ENCODE measurements around the gene GYG1. TPM values are rescaled to one million over a fixed set of nuclear protein-coding genes. Genes with fewer than 3 reads are reported as not detected.

The GYG1 gene
- total RNA-seq, 1 donor from 2014 or later = 48.1 TPM

DNA sequence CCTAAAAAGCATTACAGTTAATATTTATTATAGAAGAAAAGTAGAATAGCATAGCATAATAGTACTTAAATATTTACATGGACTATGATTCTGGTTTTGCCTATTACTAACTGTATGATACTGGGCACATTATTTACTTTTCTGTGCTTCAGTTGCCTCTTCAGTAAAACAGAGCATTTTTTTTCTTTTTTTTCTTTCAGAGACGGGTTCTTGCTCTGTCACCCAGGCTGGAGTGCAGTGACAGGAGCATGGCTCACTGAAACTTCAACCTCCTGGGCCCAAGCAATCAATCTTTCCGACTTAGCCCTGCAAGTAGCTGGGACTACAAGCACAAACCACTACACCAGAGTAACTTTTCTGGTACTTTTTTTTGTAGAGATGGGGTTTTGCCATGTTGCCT, 47.0 kb downstream of the GYG1 start:
- TF ChIP-seq, protein P1, sequence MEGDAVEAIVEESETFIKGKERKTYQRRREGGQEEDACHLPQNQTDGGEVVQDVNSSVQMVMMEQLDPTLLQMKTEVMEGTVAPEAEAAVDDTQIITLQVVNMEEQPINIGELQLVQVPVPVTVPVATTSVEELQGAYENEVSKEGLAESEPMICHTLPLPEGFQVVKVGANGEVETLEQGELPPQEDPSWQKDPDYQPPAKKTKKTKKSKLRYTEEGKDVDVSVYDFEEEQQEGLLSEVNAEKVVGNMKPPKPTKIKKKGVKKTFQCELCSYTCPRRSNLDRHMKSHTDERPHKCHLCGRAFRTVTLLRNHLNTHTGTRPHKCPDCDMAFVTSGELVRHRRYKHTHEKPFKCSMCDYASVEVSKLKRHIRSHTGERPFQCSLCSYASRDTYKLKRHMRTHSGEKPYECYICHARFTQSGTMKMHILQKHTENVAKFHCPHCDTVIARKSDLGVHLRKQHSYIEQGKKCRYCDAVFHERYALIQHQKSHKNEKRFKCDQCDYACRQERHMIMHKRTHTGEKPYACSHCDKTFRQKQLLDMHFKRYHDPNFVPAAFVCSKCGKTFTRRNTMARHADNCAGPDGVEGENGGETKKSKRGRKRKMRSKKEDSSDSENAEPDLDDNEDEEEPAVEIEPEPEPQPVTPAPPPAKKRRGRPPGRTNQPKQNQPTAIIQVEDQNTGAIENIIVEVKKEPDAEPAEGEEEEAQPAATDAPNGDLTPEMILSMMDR (IDR thresholded peaks at IDR 0.05) = no peak
- Mint-ChIP-seq H3K27ac (ENCODE audit: unreplicated experiment) (no peak overlapping the region), H3K36me3 (ENCODE audit: low read depth) (peaks cover 13% of the 10 kb centered on the region), H3K27me3 (ENCODE audit: low read depth) (no peaks in the 10 kb centered on the region), H3K9me3 (ENCODE audit: low read depth) (no peaks in the 10 kb centered on the region), H3K4me3 (ENCODE audit: unreplicated experiment) (no peak overlapping the region), H3K4me1 (ENCODE audit: low read depth) (peaks cover 12% of the 10 kb centered on the region)
- no peak for DNase-seq (ENCODE audit: low spot score)

- H3K27me3 Mint-ChIP-seq (ENCODE audit: low read depth) = no peaks in the 10 kb centered on the region
- H3K36me3 Mint-ChIP-seq (ENCODE audit: low read depth) = peaks cover 29% of the 10 kb centered on the region
- H3K4me3 Mint-ChIP-seq (ENCODE audit: unreplicated experiment) = peak overlapping the region; percentile 28
- H3K27ac Mint-ChIP-seq (ENCODE audit: unreplicated experiment) = peak overlapping the region; percentile 94
- no peak for DNase-seq (ENCODE audit: low spot score)
- H3K9me3 Mint-ChIP-seq (ENCODE audit: low read depth) = no peaks in the 10 kb centered on the region
- H3K4me1 Mint-ChIP-seq (ENCODE audit: low read depth) = peaks cover 15% of the 10 kb centered on the region
- TF ChIP-seq, protein P1 (IDR thresholded peaks at IDR 0.05) = no peak
Observed at GRCh38 chr3:149042789-149043386, 51.5 kb downstream of the GYG1 start.

DNA sequence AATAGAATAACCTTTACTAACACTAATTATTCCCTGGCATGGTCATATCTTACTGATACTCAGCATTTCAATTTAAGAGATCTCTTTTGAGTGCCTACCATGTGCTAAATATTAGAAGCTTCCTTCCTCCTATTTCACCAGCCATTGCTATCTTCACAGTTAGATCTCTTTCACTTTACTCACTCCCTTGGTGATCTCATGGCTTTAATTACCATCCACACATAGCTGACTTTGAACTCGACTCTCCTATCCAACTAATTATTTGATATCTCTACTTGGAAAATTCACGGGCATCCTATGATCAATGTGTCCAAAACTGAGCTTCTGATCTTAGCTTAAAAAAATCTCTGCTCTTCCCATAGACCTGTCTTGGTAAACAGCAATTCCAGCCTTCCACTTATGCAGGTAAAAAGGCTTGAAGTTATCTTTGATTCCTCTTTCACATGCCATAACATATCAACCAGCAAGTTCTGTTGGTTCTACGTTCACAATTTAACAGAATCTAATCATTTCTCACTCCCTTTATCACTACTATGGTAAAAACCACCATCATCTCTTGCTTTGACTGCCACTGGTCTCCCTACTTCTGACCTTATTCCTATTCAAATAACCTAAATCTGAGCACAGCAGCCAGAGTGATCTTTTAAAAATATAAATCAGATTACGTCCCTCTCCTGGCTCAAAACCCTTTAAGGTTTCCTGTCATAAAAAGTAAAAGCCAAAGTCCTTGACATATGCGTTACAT, 53.2 kb downstream of the GYG1 start:
- H3K4me3 Mint-ChIP-seq (ENCODE audit: unreplicated experiment) = no peak overlapping the region
- TF ChIP-seq, protein P1 (IDR thresholded peaks at IDR 0.05) = no peak
- peaks cover 32% of the 10 kb centered on the region for H3K36me3 Mint-ChIP-seq (ENCODE audit: low read depth)
- H3K4me1 Mint-ChIP-seq (ENCODE audit: low read depth) = peaks cover 15% of the 10 kb centered on the region
- no peaks in the 10 kb centered on the region for H3K9me3 Mint-ChIP-seq (ENCODE audit: low read depth)
- DNase-seq (ENCODE audit: low spot score) = no peak
- H3K27ac Mint-ChIP-seq (ENCODE audit: unreplicated experiment) = no peak overlapping the region
- H3K27me3 Mint-ChIP-seq (ENCODE audit: low read depth) = no peaks in the 10 kb centered on the region

- Mint-ChIP-seq H3K9me3 (ENCODE audit: low read depth) (peaks cover 4% of the 10 kb centered on the region), H3K36me3 (ENCODE audit: low read depth) (peaks cover 49% of the 10 kb centered on the region), H3K4me3 (ENCODE audit: unreplicated experiment) (no peak overlapping the region), H3K27me3 (ENCODE audit: low read depth) (no peaks in the 10 kb centered on the region), H3K27ac (ENCODE audit: unreplicated experiment) (no peak overlapping the region), H3K4me1 (ENCODE audit: low read depth) (no peaks in the 10 kb centered on the region)
- TF ChIP-seq, protein P1 (IDR thresholded peaks at IDR 0.05) = no peak
- no peak for DNase-seq (ENCODE audit: low spot score)
Observed at GRCh38 chr3:149055575-149055974, 64.2 kb downstream of the GYG1 start.

GRCh38 chr3:149058198-149058597, 66.9 kb downstream of the GYG1 start:
- H3K36me3 Mint-ChIP-seq (ENCODE audit: low read depth) = peaks cover 40% of the 10 kb centered on the region
- no peaks in the 10 kb centered on the region for H3K27me3 Mint-ChIP-seq (ENCODE audit: low read depth)
- TF ChIP-seq, protein P1 (IDR thresholded peaks at IDR 0.05) = no peak

More at GRCh38 chr3:149058198-149058597, 66.9 kb downstream of the GYG1 start:
- no peak overlapping the region for H3K4me3 Mint-ChIP-seq (ENCODE audit: unreplicated experiment)
- H3K4me1 Mint-ChIP-seq (ENCODE audit: low read depth) = no peaks in the 10 kb centered on the region
- no peak for DNase-seq (ENCODE audit: low spot score)
- H3K9me3 Mint-ChIP-seq (ENCODE audit: low read depth) = peaks cover 4% of the 10 kb centered on the region
- H3K27ac Mint-ChIP-seq (ENCODE audit: unreplicated experiment) = no peak overlapping the region

Measured in chondrocyte (in vitro differentiated cells).